NOMO-1 treated with dmso at 0.1 percent for 144 hours (cell line): Measurements from ENCODE around the gene DNAJC1.
"Not testable (repeated sequence)": the region's sequence is repeated elsewhere in the genome, so short reads cannot be mapped to it uniquely, and the experiment has no call there.

Experiments
- DNase-seq: peaks from one replicate; lab custom pipeline; 2025; ENCODE audit not compliant: unreplicated experiment; lab: John Stamatoyannopoulos, UW

DNAJC1 gene

GRCh38 chr10:21733710-21734109, 269.8 kb downstream of the DNAJC1 start:
- DNase-seq = no peak

GRCh38 chr10:21732067-21732772, 271.3 kb downstream of the DNAJC1 start:
- peak; percentile 42 for DNase-seq

GRCh38 chr10:21728618-21729017, 274.9 kb downstream of the DNAJC1 start:
- no peak for DNase-seq

- DNase-seq = no peak
Observed at GRCh38 chr10:21727452-21728168, 275.9 kb downstream of the DNAJC1 start.

GRCh38 chr10:21726601-21727225, 276.8 kb downstream of the DNAJC1 start:
- DNase-seq = no peak

- peak; percentile 85 for DNase-seq
Observed at GRCh38 chr10:21724687-21725367, 278.7 kb downstream of the DNAJC1 start.

GRCh38 chr10:21724020-21724589, 279.4 kb downstream of the DNAJC1 start:
- DNase-seq = no peak

GRCh38 chr10:21722209-21722608, 281.3 kb downstream of the DNAJC1 start:
- DNase-seq = no peak

GRCh38 chr10:21721000-21721665, 282.4 kb downstream of the DNAJC1 start:
- DNase-seq = no peak

GRCh38 chr10:21720090-21720489, 283.4 kb downstream of the DNAJC1 start:
- DNase-seq = no peak

GRCh38 chr10:21719502-21719901, 284.0 kb downstream of the DNAJC1 start:
- no peak for DNase-seq

- not testable (repeated sequence) for DNase-seq
Observed at GRCh38 chr10:21717437-21718054, 286.0 kb downstream of the DNAJC1 start.

- DNase-seq = no peak
Observed at GRCh38 chr10:21715531-21716195, 287.9 kb downstream of the DNAJC1 start.

- no peak for DNase-seq
Observed at GRCh38 chr10:21712975-21713374, 290.6 kb downstream of the DNAJC1 start.

- DNase-seq = no peak
Observed at GRCh38 chr10:21707498-21707897, 296.0 kb downstream of the DNAJC1 start.
